Upper lobe of left lung (tissue), 6 donors: ENCODE measurements around the gene SRSF1. TPM values are rescaled to one million over a fixed set of nuclear protein-coding genes. Genes with fewer than 3 reads are reported as not detected.
A peak's percentile ranks its signal among the peaks of the same experiment; 100 is the strongest.

ENCODE experiments used
- ATAC-seq, 2 donors: fragments of 200-7000 bp; cut with Tn5 transposase; one replicate each; pipeline ENCODE4 v1.9.1; 2022; ENCODE audit warnings: mild to moderate bottlenecking in 2 of 2, moderate library complexity in 2 of 2; ENCODE audit not compliant: low FRiP score in 2 of 2
- DNase-seq, 2 donors: peaks; one replicate each; pipeline ENCODE4 v3.0.0-alpha.2; 2019 to 2020
- H3K27ac ChIP-seq, 4 donors: fragments of 200-600 bp; sonication (generic); one replicate each; pipeline ENCODE4 v1.5.1; 2016 to 2019
- H3K27me3 ChIP-seq, 4 donors: fragments of 200-600 bp; sonication (generic); one replicate each; pipeline ENCODE4 v1.5.1; 2017 to 2019
- H3K36me3 ChIP-seq, 4 donors: fragments of 200-600 bp; sonication (generic); one replicate each; pipeline ENCODE4 v1.5.1; 2016 to 2019
- H3K4me1 ChIP-seq, 4 donors: fragments of 200-600 bp; sonication (generic); one replicate each; pipeline ENCODE4 v1.5.1; 2018 to 2019
- H3K4me3 ChIP-seq, 4 donors: fragments of 200-600 bp; sonication (generic); one replicate each; pipeline ENCODE4 v1.5.1; 2017 to 2019; ENCODE audit warnings: mild to moderate bottlenecking in 2 of 4, moderate library complexity in 1 of 4
- H3K9me3 ChIP-seq, 4 donors: fragments of 200-600 bp; sonication (generic); one replicate each; pipeline ENCODE4 v1.5.1; 2018 to 2019
- CTCF ChIP-seq, 6 experiments: fragments of 450-650 bp in 4 of 6; fragments of 200-600 bp in 2 of 6; sonication (generic) in 2 of 6; IDR thresholded peaks; one replicate each; pipeline ENCODE4 v1.5.1; 2016 to 2019; ENCODE audit warnings: antibody characterized with exemption in 6 of 6
- EP300 ChIP-seq, 4 donors: sonication (generic); formaldehyde crosslinking; IDR thresholded peaks; one replicate each; pipeline ENCODE4 v1.5.1; 2017; ENCODE audit warnings: antibody characterized with exemption in 4 of 4, control low read depth in 2 of 4
- POLR2A ChIP-seq, 4 donors: fragments of 450-650 bp; IDR thresholded peaks; one replicate each; pipeline ENCODE4 v1.5.1; 2016 to 2017; ENCODE audit warnings: antibody characterized with exemption in 4 of 4, mild to moderate bottlenecking in 2 of 4
- POLR2AphosphoS5 ChIP-seq, 2 donors: sonication (generic); formaldehyde crosslinking; IDR thresholded peaks; one replicate each; pipeline ENCODE4 v1.5.1; 2017; ENCODE audit warnings: antibody characterized with exemption in 2 of 2
- WGBS, 2 donors: methylation state at CpG; one replicate each; pipeline ENCODE4 v1.1.5; 2017 to 2018; 5-methylcytosine and 5-hydroxymethylcytosine counted together
- total RNA-seq, 6 donors: library from RNA; depleted of rRNA in 4 of 6; stranded (reverse); fragments of >200 nt in 4 of 6; gene quantifications; one replicate each; pipeline versions ENCODE4 v1.1.0 to v1.2.1, GENCODE V29; 2016 to 2021
- donor health status: DM: no; HTN: no; CAD: no; lungs with moderate emphysema.
- donor health status: DM: no; HTN: yes; CAD: no; lungs with severe emphysema.

SRSF1 gene
- total RNA-seq, 6 donors from 2014 or later, result 109 to 393 (median 160) TPM

GRCh38 chr17:57957886-57958285 lies 49.2 kb downstream of the SRSF1 start:
- TF ChIP-seq EP300 (IDR thresholded peaks at IDR 0.05) (no peak), CTCF (IDR thresholded peaks at IDR 0.05) (no peak)
- DNase-seq (no peak), ATAC-seq (no peak)
- no peaks in the 10 kb centered on the region for H3K9me3 ChIP-seq
- no peaks in the 10 kb centered on the region for H3K27me3 ChIP-seq
- peaks cover 15 to 31% (median 26%) of the 10 kb centered on the region in 4 donors for H3K4me1 ChIP-seq
- no peak overlapping the region for H3K27ac ChIP-seq
- H3K36me3 ChIP-seq, result no peaks in the 10 kb centered on the region
- no peak overlapping the region for H3K4me3 ChIP-seq
- WGBS, 2 donors, result 91 to 94% methylated on average over 3 of the region's 3 CpGs

DNA sequence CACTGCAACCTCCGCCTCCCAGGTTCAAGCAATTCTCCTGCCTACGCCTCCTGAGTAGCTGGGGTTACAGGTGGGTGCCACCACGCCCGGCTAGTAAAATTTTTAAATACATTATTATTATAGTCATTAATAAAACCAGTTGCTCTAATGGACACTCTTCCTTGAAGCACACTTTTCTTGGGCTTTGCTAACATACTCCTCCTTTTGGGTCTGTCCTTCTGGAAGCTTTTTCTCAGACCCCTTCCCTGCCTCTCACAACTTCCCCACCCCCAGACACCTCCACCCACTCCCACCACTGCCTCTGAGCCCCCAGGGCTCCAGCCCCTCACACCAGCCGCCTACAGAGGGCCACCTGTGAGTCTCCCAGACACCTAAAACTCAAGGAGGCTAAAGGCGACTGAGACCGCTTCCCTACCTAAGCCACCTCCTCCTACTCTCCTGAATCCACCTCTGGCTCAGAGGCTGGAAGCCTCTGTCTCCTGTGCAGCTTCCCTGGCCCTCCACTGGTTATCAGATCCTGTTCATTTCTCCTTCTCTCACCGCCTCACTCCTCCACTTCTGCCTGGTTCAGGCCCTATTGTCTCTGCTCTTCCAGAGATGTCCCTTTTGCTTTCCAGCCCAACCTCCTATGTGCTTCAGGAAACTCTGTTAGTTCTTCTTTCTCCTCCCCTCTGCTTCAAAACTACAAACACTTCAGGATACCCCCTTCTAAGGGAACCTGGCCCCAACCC lies 49.8 kb downstream of the SRSF1 start:
- no peaks in the 10 kb centered on the region for H3K9me3 ChIP-seq
- H3K4me3 ChIP-seq, result no peak overlapping the region
- H3K27ac ChIP-seq, result no peak overlapping the region
- DNase-seq, result peak; percentile 3 to 38
- no peak for TF ChIP-seq POLR2AphosphoS5 (IDR thresholded peaks at IDR 0.05)
- TF ChIP-seq EP300 (IDR thresholded peaks at IDR 0.05), result no peak
- TF ChIP-seq POLR2A (IDR thresholded peaks at IDR 0.05), result no peak
- no peak for TF ChIP-seq CTCF (IDR thresholded peaks at IDR 0.05)
- H3K36me3 ChIP-seq, result no peaks in the 10 kb centered on the region
- peaks cover 15 to 37% (median 28%) of the 10 kb centered on the region in 4 donors for H3K4me1 ChIP-seq
- no peak for ATAC-seq
- WGBS, 2 donors, result 94 to 97% methylated on average over 8 of the region's 8 CpGs
- H3K27me3 ChIP-seq, result no peaks in the 10 kb centered on the region

DNA sequence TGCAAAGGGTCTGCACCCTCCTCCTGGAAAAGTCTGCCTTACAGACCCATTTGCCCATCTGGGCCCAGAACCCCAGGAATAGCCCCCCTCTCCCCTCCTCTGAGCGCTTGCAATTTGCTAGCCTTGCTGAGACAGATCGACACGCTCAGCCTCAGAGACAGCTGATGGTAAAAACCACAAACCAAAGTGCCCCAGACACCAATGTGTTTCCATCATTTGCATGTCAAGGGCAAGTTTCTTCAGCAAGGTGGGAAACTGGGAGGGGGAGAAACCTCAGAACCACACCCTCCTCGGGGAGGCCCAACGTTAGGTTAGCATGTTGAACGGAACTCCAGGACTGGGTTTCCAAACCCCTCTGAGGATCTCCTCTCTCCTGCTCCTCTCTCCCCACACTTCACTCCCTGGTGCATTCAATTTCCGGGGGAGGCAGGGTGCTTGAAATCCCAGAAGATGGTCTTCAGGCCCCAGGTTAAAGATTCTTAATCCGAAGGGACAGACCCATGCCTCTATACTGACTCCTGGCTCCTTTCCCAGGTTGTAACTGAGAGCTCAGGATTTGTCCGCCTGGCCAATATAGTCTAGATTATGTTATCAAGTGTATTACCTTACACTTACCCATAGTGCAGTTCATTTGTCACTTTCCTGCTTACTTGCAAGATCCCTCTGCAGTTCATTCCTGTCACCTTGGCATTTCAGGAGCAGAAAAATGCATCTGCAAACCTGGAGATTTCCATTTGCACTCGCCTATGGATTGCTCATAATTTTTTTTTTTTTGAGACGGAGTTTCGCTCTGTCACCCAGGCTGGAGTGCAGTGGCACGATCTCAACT lies 50.5 kb downstream of the SRSF1 start:
- Histone ChIP-seq H3K36me3 (no peaks in the 10 kb centered on the region), H3K4me1 (peaks cover 19 to 45% (median 30%) of the 10 kb centered on the region in 4 donors), H3K27ac (no peak overlapping the region), H3K4me3 (no peak overlapping the region), H3K27me3 (no peaks in the 10 kb centered on the region), H3K9me3 (no peaks in the 10 kb centered on the region)
- DNase-seq, result no peak
- TF ChIP-seq EP300 (IDR thresholded peaks at IDR 0.05) (no peak), POLR2AphosphoS5 (IDR thresholded peaks at IDR 0.05) (no peak), POLR2A (IDR thresholded peaks at IDR 0.05) (no peak), CTCF (IDR thresholded peaks at IDR 0.05) (no peak)
- no peak for ATAC-seq
- WGBS, 2 donors, result 54 to 67% methylated on average over 12 to 13 of the region's 13 CpGs

DNA sequence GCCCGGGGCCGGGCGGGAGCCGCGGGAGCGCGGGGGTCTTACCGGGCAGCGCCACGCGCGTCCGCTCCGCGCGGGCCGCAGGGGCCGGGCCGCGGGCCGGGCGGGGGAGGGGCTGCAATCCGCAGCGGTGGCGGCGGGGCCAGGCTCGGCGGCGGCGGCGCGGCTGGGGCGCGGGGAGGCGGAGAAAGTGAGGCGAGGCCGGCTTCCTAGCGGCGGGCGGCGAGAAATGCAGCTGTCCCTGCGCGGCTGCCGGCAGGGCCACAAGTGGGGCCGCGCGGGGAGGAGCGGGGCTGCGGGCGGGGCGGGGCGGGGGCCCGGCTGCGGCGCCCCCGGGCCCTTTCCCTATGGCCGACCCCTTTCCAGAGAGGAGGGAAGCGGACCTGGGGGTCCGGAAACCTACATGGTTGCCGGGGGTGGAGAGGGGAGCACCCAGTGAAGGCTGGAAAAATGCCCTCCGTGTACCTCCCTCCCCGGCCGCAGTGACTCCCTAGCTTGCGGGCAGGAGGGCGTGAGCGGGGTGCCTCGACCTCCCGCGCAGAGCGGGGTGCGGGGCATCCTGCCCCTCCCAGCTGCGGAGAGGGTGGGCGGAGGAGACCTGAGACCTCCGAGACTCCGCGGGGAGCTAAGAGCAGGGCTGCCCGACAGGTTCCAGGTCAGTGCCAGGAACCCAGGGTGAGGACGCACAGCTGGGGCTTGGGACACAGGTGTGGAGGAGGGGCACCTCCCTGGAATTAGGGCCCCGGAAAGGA lies 51.7 kb downstream of the SRSF1 start, which contains the start of gene CUEDC1:
Gene CUEDC1, minus strand, starts transcription at position 230 of the 749 bp plus-strand sequence. CDS start 69,848 bp downstream, outside the sequence.
- no peaks in the 10 kb centered on the region for H3K36me3 ChIP-seq
- peak within 1 kb of the TSS; percentile 93 to 98 (median 97) for H3K27ac ChIP-seq
- DNase-seq (peak; percentile 79 to 97), ATAC-seq (peak; percentile 79 to 91)
- H3K9me3 ChIP-seq, result no peaks in the 10 kb centered on the region
- TF ChIP-seq CTCF (IDR thresholded peaks at IDR 0.05), result peak; percentile 61 to 82 (median 72)
- TF ChIP-seq POLR2A (IDR thresholded peaks at IDR 0.05), result peak in 2 of 4 donors; percentile 25 to 50
- no peak for TF ChIP-seq EP300 (IDR thresholded peaks at IDR 0.05)
- peak in 1 of 2 donors; percentile 21 for TF ChIP-seq POLR2AphosphoS5 (IDR thresholded peaks at IDR 0.05)
- 1 to 2% methylated on average over 12 to 26 of the region's 79 CpGs for WGBS, 2 donors
- peak within 1 kb of the TSS; percentile 79 to 91 (median 84) for H3K4me3 ChIP-seq
- H3K4me1 ChIP-seq, result peaks cover 30 to 56% (median 41%) of the 10 kb centered on the region in 4 donors
- no peaks in the 10 kb centered on the region for H3K27me3 ChIP-seq
